Panc1 (cell line): ENCODE results near the gene TMEM174. TPM values are rescaled to one million over a fixed set of nuclear protein-coding genes. Genes with fewer than 3 reads are reported as not detected.

Experiments
- ATAC-seq: fragments of 200-7000 bp; cut with Tn5 transposase; 2 replicates; pipeline ENCODE4 v1.9.1; 2020; ENCODE audit warnings: mild to moderate bottlenecking, moderate library complexity
- BruUV-seq: library from RNA; stranded (reverse); fragments of 400-500 nt; replicated peaks from 2 replicates; lab custom pipeline; 2021; lab: Mats Ljungman, UMichigan
- CTCF ChIA-PET: fragments of 300-600 bp; sonication (Branson Sonifier 250); formaldehyde crosslinking; loops from one replicate; lab custom pipeline; 2022; ENCODE audit warnings: antibody characterized with exemption; lab: Charles Lee
- POLR2A ChIA-PET: fragments of 300-600 bp; sonication (Branson Sonifier 250); formaldehyde crosslinking; loops from one replicate; lab custom pipeline; 2022; ENCODE audit warnings: antibody characterized with exemption; lab: Charles Lee
- DNase-seq: peaks from one replicate; pipeline ENCODE4 v3.0.0-alpha.2; 2010; ENCODE audit warnings: low read depth, low spot score
- H3K27ac ChIP-seq: 2 replicates; pipeline ENCODE4 v1.5.1; 2011; ENCODE audit warnings: mild to moderate bottlenecking, low read length, inconsistent platforms
- H3K27me3 ChIP-seq: fragments of 200-500 bp; sonication (Bioruptor generic); 2 replicates; pipeline ENCODE4 v1.6.0; 2014; ENCODE audit warnings: low read length, inconsistent platforms; ENCODE audit not compliant: control insufficient read depth, insufficient read depth
- H3K36me3 ChIP-seq: fragments of 200-500 bp; sonication (Bioruptor generic); 2 replicates; pipeline ENCODE4 v1.5.1; 2014; ENCODE audit warnings: inconsistent platforms, mild to moderate bottlenecking, low read length, moderate library complexity; ENCODE audit not compliant: control insufficient read depth, insufficient read depth
- H3K4me1 ChIP-seq: 2 replicates; pipeline ENCODE4 v1.5.1; 2011; ENCODE audit warnings: inconsistent platforms, mild to moderate bottlenecking, low read length, moderate library complexity; ENCODE audit not compliant: control insufficient read depth, insufficient read depth
- H3K4me3 ChIP-seq, 2 experiments: 2 replicates each; pipeline ENCODE4 v1.5.1; 2011 to 2012; ENCODE audit warnings: low read depth in 2 of 2, low read length in 2 of 2, mild to moderate bottlenecking in 2 of 2, inconsistent platforms in 1 of 2, moderate library complexity in 1 of 2
- H3K9me3 ChIP-seq: fragments of 200-500 bp; sonication (Bioruptor generic); 2 replicates; pipeline ENCODE4 v1.5.1; 2014; ENCODE audit warnings: low read depth, mild to moderate bottlenecking, inconsistent platforms, low read length, moderate library complexity; ENCODE audit not compliant: control insufficient read depth, insufficient read depth
- POLR2AphosphoS5 ChIP-seq: IDR thresholded peaks from 2 replicates; pipeline ENCODE4 v1.6.1; 2012; ENCODE audit warnings: mild to moderate bottlenecking, low read depth, low read length, moderate library complexity
- SIN3A ChIP-seq: IDR thresholded peaks from 2 replicates; pipeline ENCODE4 v1.6.1; 2012; ENCODE audit warnings: low read depth, mild to moderate bottlenecking, low read length, moderate library complexity, borderline replicate concordance; ENCODE audit not compliant: insufficient read depth
- TCF7L2 ChIP-seq: IDR thresholded peaks from 2 replicates; pipeline ENCODE4 v1.6.1; 2011; ENCODE audit warnings: mild to moderate bottlenecking, low read depth, low read length, inconsistent platforms
- in situ Hi-C: cut with HindIII; loops from 2 replicates; pipeline ENCODE4 v1.10.0; 2016; ENCODE audit warnings: low sequenced_read_pairs, low pct_unique_long_range_greater_than_20kb
- intact Hi-C: fragments of 100-400 bp; cut with micrococcal nuclease; formaldehyde crosslinking; loops from one replicate; pipeline ENCODE4 v1.10.0; 2022; ENCODE audit not compliant: unreplicated experiment
- total RNA-seq: library from RNA; stranded (reverse); gene quantifications from one replicate; pipeline ENCODE4 v1.2.1, GENCODE V29; 2021; ENCODE audit not compliant: unreplicated experiment
- TF ChIP-seq, protein P1 (sequence below), 2 experiments: IDR thresholded peaks; 2 replicates each; pipeline ENCODE4 v1.6.1; 2011 to 2012; ENCODE audit warnings: low read depth in 2 of 2, control low read depth in 1 of 2, low read length in 1 of 2, mild to moderate bottlenecking in 1 of 2, moderate library complexity in 1 of 2; ENCODE audit not compliant: insufficient read depth in 1 of 2
- TF ChIP-seq, protein P2 (sequence below): fragments of 450-650 bp; IDR thresholded peaks from 2 replicates; pipeline ENCODE4 v1.5.1; 2017; ENCODE audit warnings: mild to moderate bottlenecking

TMEM174 gene
- total RNA-seq, 1 experiment from 2014 or later = not detected

DNA sequence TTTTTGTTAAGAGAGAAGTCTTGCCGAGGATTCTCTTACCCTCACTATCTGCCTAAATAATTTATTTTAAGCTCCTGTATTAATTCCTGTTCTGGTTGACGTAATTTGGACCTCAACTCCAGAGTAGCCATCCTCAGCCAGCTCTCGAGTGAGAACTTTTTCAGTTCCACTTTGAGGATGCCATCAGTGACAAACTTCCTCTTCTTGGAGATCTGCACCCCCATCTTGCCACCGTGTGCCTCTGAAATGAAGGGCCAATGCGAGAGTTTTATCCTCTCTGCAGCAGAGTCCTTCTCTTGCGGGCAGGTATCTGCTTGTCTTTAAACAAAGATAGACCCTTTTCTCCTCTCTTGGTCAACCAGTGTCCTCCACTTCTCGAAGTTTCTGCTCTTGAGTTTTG lies 19.5 kb upstream of the TMEM174 start:
- no peaks in the 10 kb centered on the region for H3K4me1 ChIP-seq
- DNase-seq (no peak), ATAC-seq (no peak)
- H3K36me3 ChIP-seq = no peaks in the 10 kb centered on the region
- CTCF ChIA-PET = interaction anchor here (0.6 kb wide), 1 partner anchor 63 kb away, joined by 3 read pairs; no protein-coding TSS in a partner anchor
- H3K4me3 ChIP-seq = no peak overlapping the region
- no peak overlapping the region for H3K27ac ChIP-seq
- no peaks in the 10 kb centered on the region for H3K9me3 ChIP-seq
- no TSS peak for BruUV-seq
- in situ Hi-C loops = no loop called here
- intact Hi-C loops = no loop called here
- TF ChIP-seq, protein P1, sequence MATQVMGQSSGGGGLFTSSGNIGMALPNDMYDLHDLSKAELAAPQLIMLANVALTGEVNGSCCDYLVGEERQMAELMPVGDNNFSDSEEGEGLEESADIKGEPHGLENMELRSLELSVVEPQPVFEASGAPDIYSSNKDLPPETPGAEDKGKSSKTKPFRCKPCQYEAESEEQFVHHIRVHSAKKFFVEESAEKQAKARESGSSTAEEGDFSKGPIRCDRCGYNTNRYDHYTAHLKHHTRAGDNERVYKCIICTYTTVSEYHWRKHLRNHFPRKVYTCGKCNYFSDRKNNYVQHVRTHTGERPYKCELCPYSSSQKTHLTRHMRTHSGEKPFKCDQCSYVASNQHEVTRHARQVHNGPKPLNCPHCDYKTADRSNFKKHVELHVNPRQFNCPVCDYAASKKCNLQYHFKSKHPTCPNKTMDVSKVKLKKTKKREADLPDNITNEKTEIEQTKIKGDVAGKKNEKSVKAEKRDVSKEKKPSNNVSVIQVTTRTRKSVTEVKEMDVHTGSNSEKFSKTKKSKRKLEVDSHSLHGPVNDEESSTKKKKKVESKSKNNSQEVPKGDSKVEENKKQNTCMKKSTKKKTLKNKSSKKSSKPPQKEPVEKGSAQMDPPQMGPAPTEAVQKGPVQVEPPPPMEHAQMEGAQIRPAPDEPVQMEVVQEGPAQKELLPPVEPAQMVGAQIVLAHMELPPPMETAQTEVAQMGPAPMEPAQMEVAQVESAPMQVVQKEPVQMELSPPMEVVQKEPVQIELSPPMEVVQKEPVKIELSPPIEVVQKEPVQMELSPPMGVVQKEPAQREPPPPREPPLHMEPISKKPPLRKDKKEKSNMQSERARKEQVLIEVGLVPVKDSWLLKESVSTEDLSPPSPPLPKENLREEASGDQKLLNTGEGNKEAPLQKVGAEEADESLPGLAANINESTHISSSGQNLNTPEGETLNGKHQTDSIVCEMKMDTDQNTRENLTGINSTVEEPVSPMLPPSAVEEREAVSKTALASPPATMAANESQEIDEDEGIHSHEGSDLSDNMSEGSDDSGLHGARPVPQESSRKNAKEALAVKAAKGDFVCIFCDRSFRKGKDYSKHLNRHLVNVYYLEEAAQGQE (IDR thresholded peaks at IDR 0.05; ENCODE audit: insufficient read depth in 1 of 2, low read depth in 2 of 2, low read length in 1 of 2) = no peak
- no peak for TF ChIP-seq POLR2AphosphoS5
- no peak for TF ChIP-seq SIN3A
- TF ChIP-seq TCF7L2 = no peak
- TF ChIP-seq, protein P2, sequence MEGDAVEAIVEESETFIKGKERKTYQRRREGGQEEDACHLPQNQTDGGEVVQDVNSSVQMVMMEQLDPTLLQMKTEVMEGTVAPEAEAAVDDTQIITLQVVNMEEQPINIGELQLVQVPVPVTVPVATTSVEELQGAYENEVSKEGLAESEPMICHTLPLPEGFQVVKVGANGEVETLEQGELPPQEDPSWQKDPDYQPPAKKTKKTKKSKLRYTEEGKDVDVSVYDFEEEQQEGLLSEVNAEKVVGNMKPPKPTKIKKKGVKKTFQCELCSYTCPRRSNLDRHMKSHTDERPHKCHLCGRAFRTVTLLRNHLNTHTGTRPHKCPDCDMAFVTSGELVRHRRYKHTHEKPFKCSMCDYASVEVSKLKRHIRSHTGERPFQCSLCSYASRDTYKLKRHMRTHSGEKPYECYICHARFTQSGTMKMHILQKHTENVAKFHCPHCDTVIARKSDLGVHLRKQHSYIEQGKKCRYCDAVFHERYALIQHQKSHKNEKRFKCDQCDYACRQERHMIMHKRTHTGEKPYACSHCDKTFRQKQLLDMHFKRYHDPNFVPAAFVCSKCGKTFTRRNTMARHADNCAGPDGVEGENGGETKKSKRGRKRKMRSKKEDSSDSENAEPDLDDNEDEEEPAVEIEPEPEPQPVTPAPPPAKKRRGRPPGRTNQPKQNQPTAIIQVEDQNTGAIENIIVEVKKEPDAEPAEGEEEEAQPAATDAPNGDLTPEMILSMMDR = no peak
- no peaks in the 10 kb centered on the region for H3K27me3 ChIP-seq
- POLR2A ChIA-PET = no interaction called here

DNA sequence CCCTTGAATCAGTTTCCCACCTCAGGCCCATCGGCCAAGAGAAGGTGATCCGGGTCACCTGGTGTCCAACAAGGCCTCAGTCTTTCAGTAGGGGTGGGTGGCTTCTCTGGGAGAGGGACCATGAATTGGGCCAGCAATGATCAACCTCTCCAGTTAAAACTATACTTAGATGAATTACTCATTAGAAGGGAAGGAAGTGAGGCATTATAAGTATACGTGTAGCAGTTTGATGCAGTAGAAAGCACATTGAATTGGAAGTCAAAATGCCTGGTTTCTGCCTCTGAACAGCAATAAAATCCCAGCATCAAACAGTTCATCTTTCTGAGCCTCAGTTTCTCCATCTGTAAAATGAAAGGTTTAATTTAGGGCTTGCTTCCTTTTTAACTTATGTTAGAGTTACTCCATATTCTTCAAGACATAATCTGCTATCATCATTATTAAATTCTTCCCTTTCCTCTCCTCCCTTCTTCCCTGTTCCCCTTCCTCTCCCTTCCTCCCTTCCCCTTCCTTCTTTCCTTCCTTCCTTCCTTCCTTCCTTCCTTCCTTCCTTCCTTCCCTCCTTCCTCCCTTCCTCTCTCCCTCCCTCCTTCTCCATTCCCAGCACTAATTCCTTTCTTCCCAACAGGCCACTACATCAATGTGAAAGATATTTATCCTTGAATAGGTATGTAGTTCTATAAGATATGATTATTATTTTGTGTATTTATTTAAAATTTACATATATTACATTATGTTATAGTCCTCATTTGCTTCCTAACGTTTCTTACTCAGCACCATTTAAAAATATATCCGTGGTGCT lies 18.6 kb upstream of the TMEM174 start:
- no TSS peak for BruUV-seq
- ATAC-seq = no peak
- Histone ChIP-seq H3K36me3 (no peaks in the 10 kb centered on the region), H3K9me3 (no peaks in the 10 kb centered on the region), H3K4me3 (no peak overlapping the region), H3K27ac (no peak overlapping the region), H3K27me3 (no peaks in the 10 kb centered on the region), H3K4me1 (no peaks in the 10 kb centered on the region)
- in situ Hi-C loops (no loop called here), intact Hi-C loops (no loop called here)
- ChIA-PET CTCF (no interaction called here), POLR2A (no interaction called here)
- TF ChIP-seq, protein P1 (IDR thresholded peaks at IDR 0.05; ENCODE audit: insufficient read depth in 1 of 2, low read depth in 2 of 2, low read length in 1 of 2) = no peak
- TF ChIP-seq POLR2AphosphoS5 (no peak), SIN3A (no peak), TCF7L2 (no peak)
- TF ChIP-seq, protein P2 = no peak
- DNase-seq = no peak
